Suprapubic skin (tissue), 3 donors: ENCODE results near the gene SCUBE2.

Source experiments
- POLR2AphosphoS5 ChIP-seq, 3 donors: sonication (generic); formaldehyde crosslinking; IDR thresholded peaks; one replicate each; pipeline ENCODE4 v1.6.1; 2017; ENCODE audit warnings: antibody characterized with exemption in 3 of 3
- TF ChIP-seq, protein P1 (sequence below), 2 donors: fragments of 200-600 bp in 1 of 2; fragments of 450-650 bp in 1 of 2; sonication (generic) in 1 of 2; IDR thresholded peaks; one replicate each; pipeline ENCODE4 v1.5.1; 2016 to 2019; ENCODE audit warnings: antibody characterized with exemption in 2 of 2, mild to moderate bottlenecking in 1 of 2, moderate library complexity in 1 of 2

DNA sequence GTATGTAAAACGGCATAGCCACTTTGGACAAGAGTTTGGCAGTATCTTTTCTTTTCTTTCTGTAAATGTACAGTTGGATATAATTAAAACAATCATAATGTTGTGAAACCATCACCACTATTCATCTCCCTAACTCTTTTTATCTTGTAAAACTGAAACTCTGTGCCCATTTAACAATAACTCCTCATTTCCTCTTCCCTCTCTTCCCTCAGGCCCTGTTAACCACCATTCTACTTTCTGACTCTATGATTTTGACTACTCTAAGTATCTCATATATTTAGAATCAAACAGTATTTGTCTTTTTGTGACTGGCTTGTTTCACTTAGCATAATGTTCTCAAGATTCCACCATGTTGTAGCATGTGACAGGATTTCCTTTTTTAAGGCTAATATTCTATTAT, 10.2 kb downstream of the SCUBE2 start:
- TF ChIP-seq, protein P1, sequence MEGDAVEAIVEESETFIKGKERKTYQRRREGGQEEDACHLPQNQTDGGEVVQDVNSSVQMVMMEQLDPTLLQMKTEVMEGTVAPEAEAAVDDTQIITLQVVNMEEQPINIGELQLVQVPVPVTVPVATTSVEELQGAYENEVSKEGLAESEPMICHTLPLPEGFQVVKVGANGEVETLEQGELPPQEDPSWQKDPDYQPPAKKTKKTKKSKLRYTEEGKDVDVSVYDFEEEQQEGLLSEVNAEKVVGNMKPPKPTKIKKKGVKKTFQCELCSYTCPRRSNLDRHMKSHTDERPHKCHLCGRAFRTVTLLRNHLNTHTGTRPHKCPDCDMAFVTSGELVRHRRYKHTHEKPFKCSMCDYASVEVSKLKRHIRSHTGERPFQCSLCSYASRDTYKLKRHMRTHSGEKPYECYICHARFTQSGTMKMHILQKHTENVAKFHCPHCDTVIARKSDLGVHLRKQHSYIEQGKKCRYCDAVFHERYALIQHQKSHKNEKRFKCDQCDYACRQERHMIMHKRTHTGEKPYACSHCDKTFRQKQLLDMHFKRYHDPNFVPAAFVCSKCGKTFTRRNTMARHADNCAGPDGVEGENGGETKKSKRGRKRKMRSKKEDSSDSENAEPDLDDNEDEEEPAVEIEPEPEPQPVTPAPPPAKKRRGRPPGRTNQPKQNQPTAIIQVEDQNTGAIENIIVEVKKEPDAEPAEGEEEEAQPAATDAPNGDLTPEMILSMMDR (IDR thresholded peaks at IDR 0.05), result no peak
- TF ChIP-seq POLR2AphosphoS5 (IDR thresholded peaks at IDR 0.05), result no peak
